ENCODE measurements around the gene DUT.
"Not testable (repeated sequence)": the region's sequence is repeated elsewhere in the genome, so short reads cannot be mapped to it uniquely, and the experiment has no call there.

- TF ChIP-seq RAD51 (IDR thresholded peaks at IDR 0.05; ENCODE audit: borderline replicate concordance, low read depth); PKNOX1 (IDR thresholded peaks at IDR 0.05); CTCF (IDR thresholded peaks at IDR 0.05 in 2 of 3, conservative IDR thresholded peaks at IDR 0.05 in 1 of 3; ENCODE audit: insufficient read depth in 2 of 3, low read depth in 1 of 3, low read length in 3 of 3); ZNF561 (CRISPR knock-in tag; conservative IDR thresholded peaks at IDR 0.05); IRF1 (CRISPR knock-in tag; IDR thresholded peaks at IDR 0.05; ENCODE audit: borderline replicate concordance); NR3C1 (CRISPR knock-in tag; IDR thresholded peaks at IDR 0.05); ILF3 (IDR thresholded peaks at IDR 0.05; ENCODE audit: borderline replicate concordance); ZNF436 (CRISPR knock-in tag; IDR thresholded peaks at IDR 0.05); EP300 (IDR thresholded peaks at IDR 0.05; ENCODE audit: low read length); GMEB1 (CRISPR knock-in tag; IDR thresholded peaks at IDR 0.05); MLX (CRISPR knock-in tag; conservative IDR thresholded peaks at IDR 0.05); ATF3 (IDR thresholded peaks at IDR 0.05); ATF3 (CRISPR knock-in tag; conservative IDR thresholded peaks at IDR 0.05); ZNF609 (CRISPR knock-in tag; IDR thresholded peaks at IDR 0.05; ENCODE audit: borderline replicate concordance): not testable (repeated sequence)
Measured at GRCh38 chr15:48326180-48326579, 5.0 kb upstream of the DUT start.

All from K562 (cell line).